Activated naive CD8-positive, alpha-beta T cell treated with anti-CD3 and anti-CD28 coated beads, Interleukin-2, amount 50 U/mL, for 24 hours (primary cell): Measurements from ENCODE around the gene STKLD1.
"Not testable (repeated sequence)": the region's sequence is repeated elsewhere in the genome, so short reads cannot be mapped to it uniquely, and the experiment has no call there.

Experiments
- ATAC-seq: fragments of 150-1000 bp; cut with Tn5 transposase; one replicate; pipeline ENCODE4 v1.10.0; 2021
- DNase-seq: peaks from one replicate; pipeline ENCODE4 v3.0.0; 2021
- H3K27ac Mint-ChIP-seq: one replicate; pipeline ENCODE4 v1.8.0; 2021; ENCODE audit warnings: mild to moderate bottlenecking, mixed read lengths
- H3K27me3 Mint-ChIP-seq: one replicate; pipeline ENCODE4 v1.8.0; 2021; ENCODE audit warnings: mixed read lengths
- H3K36me3 Mint-ChIP-seq: one replicate; pipeline ENCODE4 v1.8.0; 2021; ENCODE audit warnings: low read depth, mixed read lengths
- H3K4me1 Mint-ChIP-seq: one replicate; pipeline ENCODE4 v1.8.0; 2021; ENCODE audit warnings: mixed read lengths
- H3K4me3 Mint-ChIP-seq: one replicate; pipeline ENCODE4 v1.8.0; 2021; ENCODE audit warnings: mild to moderate bottlenecking, moderate library complexity, mixed read lengths
- H3K9me3 Mint-ChIP-seq: one replicate; pipeline ENCODE4 v1.8.0; 2021; ENCODE audit warnings: mixed read lengths

Gene STKLD1

DNA sequence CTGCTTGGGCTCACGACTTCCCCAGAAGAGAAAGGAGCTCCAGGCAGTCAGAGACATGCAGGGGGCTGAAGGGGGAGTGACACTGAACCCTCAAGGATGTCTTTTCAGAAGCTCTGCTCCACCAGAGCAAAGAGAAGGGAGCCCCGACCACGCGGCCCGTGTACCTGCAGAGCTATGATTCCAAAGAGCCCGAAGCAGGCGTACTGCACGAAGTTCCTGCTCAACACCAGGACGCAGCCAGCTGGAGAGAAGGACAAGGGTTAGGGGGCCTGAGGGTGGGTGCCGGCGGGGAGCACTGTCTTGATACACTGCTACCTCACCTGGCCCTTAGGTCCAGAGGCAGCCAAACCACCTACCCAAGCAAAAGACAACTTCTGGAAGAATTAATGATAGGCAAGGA lies 9.7 kb upstream of the STKLD1 start:
- no peak overlapping the region for H3K4me3 Mint-ChIP-seq
- ATAC-seq (no peak), DNase-seq (no peak)
- H3K4me1 Mint-ChIP-seq: peaks cover 46% of the 10 kb centered on the region
- peaks cover 74% of the 10 kb centered on the region for H3K36me3 Mint-ChIP-seq
- H3K9me3 Mint-ChIP-seq: no peaks in the 10 kb centered on the region
- H3K27me3 Mint-ChIP-seq: no peaks in the 10 kb centered on the region
- no peak overlapping the region for H3K27ac Mint-ChIP-seq

DNA sequence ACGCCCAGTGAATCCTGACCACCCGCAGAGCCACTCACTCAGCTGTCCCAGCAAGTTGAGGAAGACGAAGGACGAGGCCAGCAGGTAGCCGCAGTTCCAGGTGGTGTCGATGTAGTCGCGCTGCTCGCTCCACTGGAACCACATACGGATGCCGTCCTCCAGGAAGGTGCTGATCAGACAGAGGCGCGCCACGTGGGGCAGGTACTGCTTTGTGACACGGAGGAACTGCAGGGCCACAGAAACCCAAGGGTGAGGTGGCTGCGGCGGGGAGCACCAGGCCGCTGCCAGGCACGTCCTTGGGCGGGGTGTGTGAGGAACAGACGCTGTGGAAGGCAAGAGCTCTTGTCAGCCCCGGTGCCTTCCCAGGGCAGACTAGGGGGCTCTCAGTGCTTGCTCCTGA lies 8.9 kb upstream of the STKLD1 start:
- Mint-ChIP-seq H3K27me3 (no peaks in the 10 kb centered on the region), H3K9me3 (no peaks in the 10 kb centered on the region), H3K4me3 (no peak overlapping the region), H3K4me1 (peaks cover 47% of the 10 kb centered on the region), H3K36me3 (peaks cover 71% of the 10 kb centered on the region), H3K27ac (no peak overlapping the region)
- ATAC-seq (no peak), DNase-seq (no peak)

GRCh38 chr9:133367778-133368177 lies 8.4 kb upstream of the STKLD1 start:
- no peak for DNase-seq
- H3K36me3 Mint-ChIP-seq: peaks cover 76% of the 10 kb centered on the region
- H3K4me3 Mint-ChIP-seq: no peak overlapping the region
- peaks cover 52% of the 10 kb centered on the region for H3K4me1 Mint-ChIP-seq
- H3K27me3 Mint-ChIP-seq: no peaks in the 10 kb centered on the region
- ATAC-seq: no peak
- H3K27ac Mint-ChIP-seq: no peak overlapping the region
- H3K9me3 Mint-ChIP-seq: no peaks in the 10 kb centered on the region

GRCh38 chr9:133368249-133368881 lies 7.8 kb upstream of the STKLD1 start:
- no peaks in the 10 kb centered on the region for H3K27me3 Mint-ChIP-seq
- no peaks in the 10 kb centered on the region for H3K9me3 Mint-ChIP-seq
- peaks cover 77% of the 10 kb centered on the region for H3K36me3 Mint-ChIP-seq
- no peak for ATAC-seq
- H3K4me3 Mint-ChIP-seq: peak overlapping the region; percentile 82
- peaks cover 58% of the 10 kb centered on the region for H3K4me1 Mint-ChIP-seq
- peak overlapping the region; percentile 95 for H3K27ac Mint-ChIP-seq
- no peak for DNase-seq

- peaks cover 74% of the 10 kb centered on the region for H3K36me3 Mint-ChIP-seq
- ATAC-seq (no peak), DNase-seq (no peak)
- peak overlapping the region; percentile 82 for H3K4me3 Mint-ChIP-seq
- H3K9me3 Mint-ChIP-seq: no peaks in the 10 kb centered on the region
- peak overlapping the region; percentile 95 for H3K27ac Mint-ChIP-seq
- no peaks in the 10 kb centered on the region for H3K27me3 Mint-ChIP-seq
- H3K4me1 Mint-ChIP-seq: peaks cover 65% of the 10 kb centered on the region
These were observed 6.7 kb upstream of the STKLD1 start for GRCh38 chr9:133369422-133369821.

- DNase-seq (no peak), ATAC-seq (no peak)
- Mint-ChIP-seq H3K9me3 (no peaks in the 10 kb centered on the region), H3K27me3 (no peaks in the 10 kb centered on the region), H3K4me1 (peaks cover 69% of the 10 kb centered on the region), H3K36me3 (peaks cover 79% of the 10 kb centered on the region), H3K27ac (peak overlapping the region; percentile 95), H3K4me3 (peak overlapping the region; percentile 82)
These were observed 6.2 kb upstream of the STKLD1 start for GRCh38 chr9:133369933-133370332.

DNA sequence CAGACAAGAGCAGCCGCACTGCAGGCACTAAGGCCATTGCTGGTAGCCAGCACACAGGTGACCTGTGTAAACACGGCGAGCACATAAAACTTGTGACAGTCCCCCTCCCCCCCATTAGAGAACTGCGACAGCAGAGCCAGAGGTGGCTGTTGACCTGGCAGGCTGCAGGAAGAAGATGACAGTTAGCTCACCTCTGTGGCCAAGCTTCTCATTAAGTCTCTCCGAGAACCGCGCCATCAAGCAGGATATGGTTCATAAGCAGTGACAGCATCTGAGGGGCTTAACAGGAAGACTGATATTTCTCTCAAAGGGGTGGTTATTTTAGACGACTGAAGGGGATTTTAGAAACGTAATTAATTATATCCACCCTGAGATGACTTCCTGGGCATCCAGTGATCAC lies 5.5 kb upstream of the STKLD1 start:
- Mint-ChIP-seq H3K27me3 (no peaks in the 10 kb centered on the region), H3K9me3 (no peaks in the 10 kb centered on the region), H3K4me3 (peak overlapping the region; percentile 82), H3K27ac (peak overlapping the region; percentile 95), H3K4me1 (peaks cover 69% of the 10 kb centered on the region), H3K36me3 (peaks cover 75% of the 10 kb centered on the region)
- DNase-seq (no peak), ATAC-seq (peak; percentile 12)

DNA sequence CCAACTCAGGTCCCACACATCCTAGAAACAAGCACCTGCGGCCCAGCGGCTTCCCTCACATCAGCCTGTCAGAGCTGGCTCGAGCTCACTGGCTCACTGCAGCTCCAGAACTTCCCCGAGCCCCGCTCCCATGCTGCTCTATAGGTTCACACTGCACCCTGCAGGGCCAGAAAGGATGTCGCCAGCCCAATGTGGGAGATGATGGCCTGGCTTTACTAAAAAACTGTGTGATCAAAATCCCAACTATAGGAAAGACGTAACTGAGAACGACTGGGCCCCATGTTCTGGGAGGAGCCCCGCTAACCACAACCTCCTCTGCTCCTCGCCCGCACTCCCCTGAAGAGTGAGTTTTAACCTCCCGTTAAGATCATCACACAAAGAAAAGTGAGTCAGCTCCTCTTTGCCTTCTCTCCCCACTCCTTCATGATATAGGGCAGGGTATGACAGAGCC lies 4.9 kb upstream of the STKLD1 start:
- peak; percentile 78 for DNase-seq

DNA sequence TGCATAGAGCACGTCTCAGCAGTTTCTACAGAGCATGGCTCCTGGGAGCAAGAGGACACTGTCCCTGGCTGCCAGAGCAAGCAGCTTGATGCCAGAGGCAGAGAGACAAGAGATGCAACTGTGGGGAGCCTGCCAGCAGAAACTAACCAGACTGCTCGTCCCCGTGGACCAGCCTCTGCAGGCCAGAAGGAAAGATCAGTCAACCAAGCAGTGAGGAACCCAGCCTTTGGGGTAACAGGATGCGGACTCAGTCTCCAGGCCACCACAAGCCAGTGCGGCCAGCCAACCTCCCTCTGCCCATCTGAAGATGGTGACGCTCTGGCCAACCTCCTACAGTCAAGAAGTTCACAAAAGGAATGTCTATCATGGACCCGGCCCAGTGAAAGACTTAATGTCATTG lies 4.0 kb upstream of the STKLD1 start:
- Mint-ChIP-seq H3K4me1 (peaks cover 70% of the 10 kb centered on the region), H3K36me3 (peaks cover 63% of the 10 kb centered on the region), H3K27me3 (no peaks in the 10 kb centered on the region), H3K9me3 (no peaks in the 10 kb centered on the region), H3K4me3 (peak overlapping the region; percentile 82), H3K27ac (peak overlapping the region; percentile 95)
- DNase-seq: no peak
- ATAC-seq: no peak

More for the DNA sequence above, 4.9 kb upstream of the STKLD1 start:
- Mint-ChIP-seq H3K36me3 (peaks cover 69% of the 10 kb centered on the region), H3K4me1 (peaks cover 67% of the 10 kb centered on the region), H3K27ac (peak overlapping the region; percentile 95), H3K27me3 (no peaks in the 10 kb centered on the region), H3K9me3 (no peaks in the 10 kb centered on the region), H3K4me3 (peak overlapping the region; percentile 82)
- peak; percentile 84 for ATAC-seq

GRCh38 chr9:133374612-133375115 lies 1.5 kb upstream of the STKLD1 start:
- Mint-ChIP-seq H3K27ac (peak overlapping the region; percentile 98), H3K9me3 (no peaks in the 10 kb centered on the region), H3K36me3 (peaks cover 48% of the 10 kb centered on the region), H3K27me3 (peaks cover 2% of the 10 kb centered on the region), H3K4me3 (peak overlapping the region; percentile 98), H3K4me1 (peaks cover 54% of the 10 kb centered on the region)
- DNase-seq: no peak
- peak; percentile 4 for ATAC-seq

- Mint-ChIP-seq H3K36me3 (peaks cover 42% of the 10 kb centered on the region), H3K4me1 (peaks cover 48% of the 10 kb centered on the region), H3K9me3 (no peaks in the 10 kb centered on the region), H3K4me3 (peak overlapping the region; percentile 98), H3K27ac (peak overlapping the region; percentile 98), H3K27me3 (peaks cover 2% of the 10 kb centered on the region)
- peak; percentile 54 for DNase-seq
- ATAC-seq: no peak
These were observed 946 bp upstream of the STKLD1 start for GRCh38 chr9:133375116-133375723.

GRCh38 chr9:133377280-133377679 lies 1.1 kb downstream of the STKLD1 start:
- not testable (repeated sequence) for H3K27ac Mint-ChIP-seq, H3K27me3 Mint-ChIP-seq

GRCh38 chr9:133377721-133378216 lies 1.6 kb downstream of the STKLD1 start:
- no peak for DNase-seq
- Mint-ChIP-seq H3K4me3 (no peak overlapping the region), H3K36me3 (peaks cover 21% of the 10 kb centered on the region), H3K27ac (no peak overlapping the region), H3K27me3 (peaks cover 2% of the 10 kb centered on the region), H3K9me3 (no peaks in the 10 kb centered on the region), H3K4me1 (peaks cover 23% of the 10 kb centered on the region)
- ATAC-seq: no peak

More at GRCh38 chr9:133377280-133377679, 1.1 kb downstream of the STKLD1 start:
- not testable (repeated sequence) for H3K9me3 Mint-ChIP-seq, ATAC-seq, DNase-seq
- Mint-ChIP-seq H3K4me1 (peaks cover 28% of the 10 kb centered on the region), H3K36me3 (peaks cover 26% of the 10 kb centered on the region), H3K4me3 (peak overlapping the region; percentile 57)

DNA sequence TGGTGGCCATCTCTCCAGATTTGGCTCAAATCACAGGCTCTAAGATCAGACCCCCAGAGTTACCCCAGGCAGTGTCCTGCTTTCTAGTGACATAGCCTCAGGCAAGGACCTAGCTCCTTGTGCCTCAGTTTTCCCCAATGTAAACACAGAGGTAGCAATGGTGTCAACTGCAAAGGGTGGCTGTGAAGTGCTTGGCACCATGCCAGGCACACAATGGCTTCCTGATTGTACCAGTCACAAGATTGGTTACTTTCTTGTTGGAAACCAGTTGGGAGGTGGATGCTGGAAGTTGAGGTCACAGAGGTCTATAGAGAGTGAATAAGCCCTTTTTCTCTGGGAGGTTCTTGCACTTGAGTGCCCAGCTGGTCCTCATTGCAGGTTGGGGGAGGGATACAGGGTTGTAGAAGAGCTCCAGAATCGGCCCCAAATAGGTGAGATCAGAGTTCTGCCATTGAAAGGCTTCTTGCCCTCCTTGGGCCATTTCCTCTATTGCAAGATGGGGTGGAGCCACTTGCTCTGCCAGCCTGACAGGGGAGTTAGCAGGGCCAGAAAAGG lies 2.3 kb downstream of the STKLD1 start:
- Mint-ChIP-seq H3K36me3 (peaks cover 14% of the 10 kb centered on the region), H3K9me3 (no peaks in the 10 kb centered on the region), H3K27ac (no peak overlapping the region), H3K4me3 (no peak overlapping the region), H3K4me1 (peaks cover 16% of the 10 kb centered on the region), H3K27me3 (peaks cover 2% of the 10 kb centered on the region)
- no peak for ATAC-seq
- DNase-seq: no peak
